OCI-LY3 (cell line): ENCODE data around the gene HS3ST3A1.

Source experiments
- H2AFZ ChIP-seq: fragments of 200-600, 300-600 bp; shearing (Covaris generic); 2 replicates; pipeline ENCODE4 v1.6.0; 2014; ENCODE audit warnings: antibody characterized with exemption, low read depth, low read length
- H3K27ac ChIP-seq: fragments of 200-600, 300-600 bp; sonication (generic); 2 replicates; pipeline ENCODE4 v1.5.1; 2014; ENCODE audit warnings: mild to moderate bottlenecking, low read length, moderate library complexity, mixed read lengths
- H3K27me3 ChIP-seq: fragments of 200-600, 300-600 bp; sonication (generic); 2 replicates; pipeline ENCODE4 v1.6.1; 2014; ENCODE audit warnings: low read depth, low read length, mixed read lengths
- H3K36me3 ChIP-seq: fragments of 200-600, 300-600 bp; sonication (generic); replicated peaks from 2 replicates; pipeline ENCODE3; 2014; ENCODE audit warnings: low read depth, low read length, mixed read lengths
- H3K4me1 ChIP-seq: fragments of 300-600, 200-600 bp; sonication (generic); 2 replicates; pipeline ENCODE4 v1.6.1; 2014; ENCODE audit warnings: low read length, mixed read lengths
- H3K4me2 ChIP-seq: fragments of 200-600, 300-600 bp; sonication (generic); 2 replicates; pipeline ENCODE4 v1.6.1; 2014; ENCODE audit warnings: low read length, mixed read lengths
- H3K4me3 ChIP-seq: fragments of 300-600, 200-600 bp; sonication (generic); 2 replicates; pipeline ENCODE4 v1.5.1; 2014; ENCODE audit warnings: antibody characterized with exemption, mild to moderate bottlenecking, low read length, moderate library complexity
- H3K79me2 ChIP-seq: fragments of 300-600, 200-600 bp; shearing (Covaris generic); 2 replicates; pipeline ENCODE4 v1.6.1; 2014; ENCODE audit warnings: mild to moderate bottlenecking, low read length, mixed read lengths
- H3K9ac ChIP-seq: fragments of 300-600, 200-600 bp; shearing (Covaris generic); 2 replicates; pipeline ENCODE4 v1.6.0; 2014; ENCODE audit warnings: mild to moderate bottlenecking, low read length, moderate library complexity
- H3K9me3 ChIP-seq: fragments of 200-600, 300-600 bp; shearing (Covaris generic); 2 replicates; pipeline ENCODE4 v1.6.1; 2014; ENCODE audit warnings: low read length, mixed read lengths; ENCODE audit not compliant: insufficient read depth
- H4K20me1 ChIP-seq: fragments of 200-600, 300-600 bp; sonication (generic); 2 replicates; pipeline ENCODE4 v1.6.1; 2016; ENCODE audit warnings: low read length, mixed read lengths; ENCODE audit not compliant: insufficient read depth
- CTCF ChIP-seq: fragments of 200-600, 300-600 bp; sonication (generic); IDR thresholded peaks from 2 replicates; pipeline ENCODE4 v1.5.1; 2014; ENCODE audit warnings: antibody characterized with exemption, low read length, low read depth
- EZH2phosphoT487 ChIP-seq: fragments of 200-600 bp; shearing (Covaris generic); IDR thresholded peaks from 2 replicates; pipeline ENCODE4 v1.6.1; 2018; ENCODE audit warnings: antibody characterized with exemption, mixed run types, low read depth

The HS3ST3A1 gene

GRCh38 chr17:13542636-13543035, 59.1 kb downstream of the HS3ST3A1 start:
- H3K4me2 ChIP-seq = no peak overlapping the region
- no peaks in the 10 kb centered on the region for H3K36me3 ChIP-seq
- no peak overlapping the region for H3K4me3 ChIP-seq
- H2AFZ ChIP-seq = no peak overlapping the region
- no peaks in the 10 kb centered on the region for H4K20me1 ChIP-seq
- no peaks in the 10 kb centered on the region for H3K4me1 ChIP-seq
- no peak for TF ChIP-seq CTCF
- no peak for TF ChIP-seq EZH2phosphoT487
- no peak overlapping the region for H3K27ac ChIP-seq
- no peak overlapping the region for H3K9ac ChIP-seq
- no peaks in the 10 kb centered on the region for H3K27me3 ChIP-seq
- H3K9me3 ChIP-seq = no peaks in the 10 kb centered on the region
- H3K79me2 ChIP-seq = no peaks in the 10 kb centered on the region

- no peak overlapping the region for H3K4me2 ChIP-seq
- no peaks in the 10 kb centered on the region for H3K79me2 ChIP-seq
Measured at GRCh38 chr17:13541032-13541480, 60.7 kb downstream of the HS3ST3A1 start.

GRCh38 chr17:13540546-13540945, 61.2 kb downstream of the HS3ST3A1 start:
- Histone ChIP-seq H3K27ac (no peak overlapping the region), H3K79me2 (no peaks in the 10 kb centered on the region), H4K20me1 (no peaks in the 10 kb centered on the region), H3K4me2 (no peak overlapping the region), H3K9ac (no peak overlapping the region), H3K4me1 (no peaks in the 10 kb centered on the region), H3K4me3 (no peak overlapping the region), H3K9me3 (no peaks in the 10 kb centered on the region), H3K27me3 (no peaks in the 10 kb centered on the region), H2AFZ (no peak overlapping the region), H3K36me3 (no peaks in the 10 kb centered on the region)
- TF ChIP-seq EZH2phosphoT487 = no peak
- no peak for TF ChIP-seq CTCF

More at GRCh38 chr17:13541032-13541480, 60.7 kb downstream of the HS3ST3A1 start:
- Histone ChIP-seq H3K4me3 (no peak overlapping the region), H3K4me1 (no peaks in the 10 kb centered on the region), H3K36me3 (no peaks in the 10 kb centered on the region), H3K27ac (no peak overlapping the region), H3K27me3 (no peaks in the 10 kb centered on the region), H4K20me1 (no peaks in the 10 kb centered on the region), H3K9me3 (no peaks in the 10 kb centered on the region), H3K9ac (no peak overlapping the region), H2AFZ (no peak overlapping the region)
- TF ChIP-seq EZH2phosphoT487 (no peak), CTCF (no peak)

GRCh38 chr17:13539421-13539820, 62.3 kb downstream of the HS3ST3A1 start:
- Histone ChIP-seq H3K4me2 (no peak overlapping the region), H4K20me1 (no peaks in the 10 kb centered on the region), H2AFZ (no peak overlapping the region), H3K36me3 (no peaks in the 10 kb centered on the region), H3K27ac (no peak overlapping the region), H3K4me3 (no peak overlapping the region), H3K79me2 (no peaks in the 10 kb centered on the region), H3K9me3 (no peaks in the 10 kb centered on the region), H3K4me1 (no peaks in the 10 kb centered on the region), H3K9ac (no peak overlapping the region), H3K27me3 (no peaks in the 10 kb centered on the region)
- TF ChIP-seq EZH2phosphoT487 (no peak), CTCF (no peak)
